Brain microvascular endothelial cell (primary cell): ENCODE data around the gene SIK3.

Experiments
- DNase-seq: peaks from one replicate; pipeline ENCODE4 v3.0.0-alpha.2; 2020
- H3K27ac ChIP-seq: fragments of 250-450 bp; sonication (Bioruptor Pico); 2 replicates; pipeline ENCODE4 v1.5.1; 2020; ENCODE audit warnings: mild to moderate bottlenecking, moderate library complexity
- H3K27me3 ChIP-seq: fragments of 250-450 bp; sonication (Bioruptor Pico); replicated peaks from 2 replicates; pipeline ENCODE4 v1.5.1; 2020; ENCODE audit warnings: mild to moderate bottlenecking
- H3K36me3 ChIP-seq: fragments of 250-450 bp; sonication (Bioruptor Pico); replicated peaks from 2 replicates; pipeline ENCODE4 v1.5.1; 2020; ENCODE audit warnings: mild to moderate bottlenecking
- H3K4me3 ChIP-seq: 2 replicates; pipeline ENCODE4 v1.5.1; 2011; ENCODE audit warnings: low read depth, mild to moderate bottlenecking, control low read depth, low read length, moderate library complexity
- in situ Hi-C: cut with HindIII; loops from 2 replicates; pipeline ENCODE4 v1.10.0; 2017; ENCODE audit warnings: low sequenced_read_pairs, low pct_ligation_motif_present
- TF ChIP-seq, protein P1 (sequence below): IDR thresholded peaks from 2 replicates; pipeline ENCODE4 v1.5.1; 2011; ENCODE audit warnings: low read depth, mild to moderate bottlenecking, moderate library complexity, low read length, control low read depth, inconsistent platforms; ENCODE audit errors: missing control alignments

Gene SIK3

GRCh38 chr11:116939499-116939898, 158.7 kb downstream of the SIK3 start:
- no peak overlapping the region for H3K27ac ChIP-seq
- no peaks in the 10 kb centered on the region for H3K27me3 ChIP-seq
- no peaks in the 10 kb centered on the region for H3K36me3 ChIP-seq
- H3K4me3 ChIP-seq, result no peak overlapping the region
- DNase-seq, result no peak
- TF ChIP-seq, protein P1, sequence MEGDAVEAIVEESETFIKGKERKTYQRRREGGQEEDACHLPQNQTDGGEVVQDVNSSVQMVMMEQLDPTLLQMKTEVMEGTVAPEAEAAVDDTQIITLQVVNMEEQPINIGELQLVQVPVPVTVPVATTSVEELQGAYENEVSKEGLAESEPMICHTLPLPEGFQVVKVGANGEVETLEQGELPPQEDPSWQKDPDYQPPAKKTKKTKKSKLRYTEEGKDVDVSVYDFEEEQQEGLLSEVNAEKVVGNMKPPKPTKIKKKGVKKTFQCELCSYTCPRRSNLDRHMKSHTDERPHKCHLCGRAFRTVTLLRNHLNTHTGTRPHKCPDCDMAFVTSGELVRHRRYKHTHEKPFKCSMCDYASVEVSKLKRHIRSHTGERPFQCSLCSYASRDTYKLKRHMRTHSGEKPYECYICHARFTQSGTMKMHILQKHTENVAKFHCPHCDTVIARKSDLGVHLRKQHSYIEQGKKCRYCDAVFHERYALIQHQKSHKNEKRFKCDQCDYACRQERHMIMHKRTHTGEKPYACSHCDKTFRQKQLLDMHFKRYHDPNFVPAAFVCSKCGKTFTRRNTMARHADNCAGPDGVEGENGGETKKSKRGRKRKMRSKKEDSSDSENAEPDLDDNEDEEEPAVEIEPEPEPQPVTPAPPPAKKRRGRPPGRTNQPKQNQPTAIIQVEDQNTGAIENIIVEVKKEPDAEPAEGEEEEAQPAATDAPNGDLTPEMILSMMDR, result no peak
- in situ Hi-C loops, result no loop called here

- TF ChIP-seq, protein P1, result no peak
- Histone ChIP-seq H3K27me3 (no peaks in the 10 kb centered on the region), H3K4me3 (no peak overlapping the region), H3K36me3 (no peaks in the 10 kb centered on the region), H3K27ac (no peak overlapping the region)
- DNase-seq, result no peak
- in situ Hi-C loops, result no loop called here
These were observed 159.7 kb downstream of the SIK3 start for GRCh38 chr11:116938471-116939070.

DNA sequence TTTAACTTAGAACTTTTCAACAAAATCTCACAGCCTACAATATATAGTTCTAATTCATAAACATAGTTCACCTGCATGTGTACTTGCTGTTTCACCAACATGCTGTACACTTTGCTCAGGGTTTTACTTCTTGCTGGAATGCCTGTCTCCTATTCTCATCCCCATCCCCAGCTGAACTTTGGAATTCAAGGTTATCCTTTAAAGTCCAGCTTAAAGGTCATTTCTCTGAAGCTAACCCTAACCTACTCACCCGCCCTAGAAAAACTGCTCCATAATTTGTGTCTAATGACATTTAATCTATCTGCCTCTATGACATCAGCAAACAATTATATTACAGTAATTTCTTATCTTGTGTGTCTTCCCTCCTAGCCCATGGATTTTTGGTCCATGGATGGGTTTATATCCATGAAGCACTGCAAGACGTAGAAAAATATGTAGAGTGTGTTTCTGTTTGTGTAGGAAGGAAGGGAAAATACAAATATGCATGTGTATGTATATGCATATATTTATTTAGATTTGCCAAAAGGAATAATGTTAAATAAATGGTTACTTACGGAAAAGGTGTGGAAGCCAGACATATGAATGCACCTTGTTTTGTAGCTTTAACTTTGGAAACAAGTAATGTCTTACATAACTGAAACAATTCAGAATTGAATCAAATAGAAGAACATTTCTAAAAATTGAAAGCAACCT, 161.3 kb downstream of the SIK3 start:
- H3K27ac ChIP-seq, result no peak overlapping the region
- in situ Hi-C loops, result no loop called here
- H3K4me3 ChIP-seq, result no peak overlapping the region
- no peak for DNase-seq
- H3K27me3 ChIP-seq, result no peaks in the 10 kb centered on the region
- no peaks in the 10 kb centered on the region for H3K36me3 ChIP-seq
- TF ChIP-seq, protein P1, result no peak

DNA sequence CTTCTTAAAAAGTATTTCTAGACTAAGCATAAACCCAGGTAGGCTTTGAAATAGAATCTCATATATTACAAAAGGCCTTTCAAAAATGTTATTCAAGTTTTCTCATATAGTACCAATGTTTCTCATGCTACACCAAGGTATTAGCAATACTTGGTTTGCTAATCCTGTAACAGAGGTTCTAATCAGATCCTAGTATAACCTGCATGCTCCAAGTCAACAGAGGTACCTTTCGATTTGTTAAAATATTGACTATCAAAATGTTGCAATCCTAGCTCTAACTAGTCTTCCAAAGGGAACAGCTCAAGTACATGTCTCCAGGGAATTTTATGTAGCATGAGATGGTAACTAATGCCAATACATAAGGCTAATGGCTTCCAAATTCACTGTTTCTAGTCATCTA, 162.7 kb downstream of the SIK3 start:
- in situ Hi-C loops, result no loop called here
- Histone ChIP-seq H3K36me3 (no peaks in the 10 kb centered on the region), H3K27me3 (no peaks in the 10 kb centered on the region), H3K4me3 (no peak overlapping the region), H3K27ac (no peak overlapping the region)
- DNase-seq, result no peak
- TF ChIP-seq, protein P1, result no peak

DNA sequence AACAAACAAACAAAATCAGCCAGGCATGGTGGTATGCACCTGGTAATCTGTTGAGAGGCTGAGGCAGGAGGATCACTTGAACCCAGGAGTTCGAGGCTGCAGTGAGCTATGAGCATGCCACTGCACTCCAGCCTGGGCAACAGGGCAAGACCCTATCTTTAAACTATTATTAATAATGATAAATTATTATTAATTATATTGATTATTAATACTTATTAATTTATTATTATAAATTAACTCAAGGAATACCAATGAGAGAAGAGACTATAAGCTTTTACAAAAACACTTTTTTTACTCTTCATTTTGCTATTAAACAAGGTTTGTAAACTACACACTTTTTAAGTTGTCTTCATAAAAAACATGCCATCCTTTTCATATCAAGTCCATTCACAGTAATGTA, 163.1 kb downstream of the SIK3 start:
- no peaks in the 10 kb centered on the region for H3K27me3 ChIP-seq
- H3K36me3 ChIP-seq, result no peaks in the 10 kb centered on the region
- in situ Hi-C loops, result no loop called here
- H3K27ac ChIP-seq, result no peak overlapping the region
- TF ChIP-seq, protein P1, result no peak
- H3K4me3 ChIP-seq, result no peak overlapping the region
- DNase-seq, result no peak
